ENCODE results near the gene NRXN3. TPM values are rescaled to one million over a fixed set of nuclear protein-coding genes. Genes with fewer than 3 reads are reported as not detected.

Gene NRXN3
- total and polyA plus RNA-seq, 5 donors from 2014 or later, result not detected

GRCh38 chr14:79331830-79332229, 1161.7 kb downstream of the NRXN3 start:
- H3K9me3 Mint-ChIP-seq, result peaks cover 0 to 8% (median 4%) of the 10 kb centered on the region in 7 donors
- no peaks in the 10 kb centered on the region for H3K27me3 Mint-ChIP-seq
- Histone ChIP-seq H3K4me1 (ENCODE audit: control insufficient read depth, insufficient read depth, low read length, poor library complexity, severe bottlenecking) (no peaks in the 10 kb centered on the region), H3K27me3 (ENCODE audit: control insufficient read depth, insufficient read depth, low read length) (no peaks in the 10 kb centered on the region), H3K9me3 (ENCODE audit: control insufficient read depth in 2 of 2, low read length in 2 of 2) (no peaks in the 10 kb centered on the region), H3K27ac (ENCODE audit: insufficient read depth, low read length, poor library complexity, severe bottlenecking) (no peak overlapping the region), H3K4me3 (ENCODE audit: low read depth, low read length) (no peak overlapping the region), H3K36me3 (ENCODE audit: control insufficient read depth, insufficient read depth, low read length) (no peaks in the 10 kb centered on the region)
- no peak overlapping the region for H3K4me3 Mint-ChIP-seq
- DNase-seq (no peak), ATAC-seq (ENCODE audit: low read depth in 2 of 2) (no peak)
- no peaks in the 10 kb centered on the region for H3K4me1 Mint-ChIP-seq
- no peaks in the 10 kb centered on the region for H3K36me3 Mint-ChIP-seq
- H3K27ac Mint-ChIP-seq, result no peak overlapping the region

- no peak for ATAC-seq (ENCODE audit: low read depth in 2 of 2)
- Mint-ChIP-seq H3K27ac (no peak overlapping the region), H3K4me3 (no peak overlapping the region), H3K27me3 (no peaks in the 10 kb centered on the region), H3K4me1 (no peaks in the 10 kb centered on the region), H3K9me3 (peaks cover 0 to 8% (median 1%) of the 10 kb centered on the region in 7 donors), H3K36me3 (no peaks in the 10 kb centered on the region)
- no peak overlapping the region for H3K4me3 ChIP-seq (ENCODE audit: low read depth, low read length)
- DNase-seq, result no peak
- no peaks in the 10 kb centered on the region for H3K36me3 ChIP-seq (ENCODE audit: control insufficient read depth, insufficient read depth, low read length)
- H3K27me3 ChIP-seq (ENCODE audit: control insufficient read depth, insufficient read depth, low read length), result no peaks in the 10 kb centered on the region
- H3K9me3 ChIP-seq (ENCODE audit: control insufficient read depth in 2 of 2, low read length in 2 of 2), result no peaks in the 10 kb centered on the region
- H3K27ac ChIP-seq (ENCODE audit: insufficient read depth, low read length, poor library complexity, severe bottlenecking), result no peak overlapping the region
- H3K4me1 ChIP-seq (ENCODE audit: control insufficient read depth, insufficient read depth, low read length, poor library complexity, severe bottlenecking), result no peaks in the 10 kb centered on the region
Observed at GRCh38 chr14:79332504-79333197, 1162.5 kb downstream of the NRXN3 start.

GRCh38 chr14:79333198-79333546, 1163.0 kb downstream of the NRXN3 start:
- Histone ChIP-seq H3K27me3 (ENCODE audit: control insufficient read depth, insufficient read depth, low read length) (no peaks in the 10 kb centered on the region), H3K4me1 (ENCODE audit: control insufficient read depth, insufficient read depth, low read length, poor library complexity, severe bottlenecking) (no peaks in the 10 kb centered on the region), H3K27ac (ENCODE audit: insufficient read depth, low read length, poor library complexity, severe bottlenecking) (no peak overlapping the region), H3K4me3 (ENCODE audit: low read depth, low read length) (no peak overlapping the region), H3K9me3 (ENCODE audit: control insufficient read depth in 2 of 2, low read length in 2 of 2) (no peaks in the 10 kb centered on the region), H3K36me3 (ENCODE audit: control insufficient read depth, insufficient read depth, low read length) (no peaks in the 10 kb centered on the region)
- DNase-seq (no peak), ATAC-seq (ENCODE audit: low read depth in 2 of 2) (no peak)
- Mint-ChIP-seq H3K9me3 (peaks cover 0 to 5% (median 2%) of the 10 kb centered on the region in 7 donors), H3K27ac (no peak overlapping the region), H3K4me1 (no peaks in the 10 kb centered on the region), H3K36me3 (no peaks in the 10 kb centered on the region), H3K4me3 (no peak overlapping the region), H3K27me3 (no peaks in the 10 kb centered on the region)

- Mint-ChIP-seq H3K4me3 (peak overlapping the region in 1 of 4 donors; percentile 84), H3K36me3 (no peaks in the 10 kb centered on the region), H3K27me3 (no peaks in the 10 kb centered on the region), H3K9me3 (peaks cover 0 to 5% (median 2%) of the 10 kb centered on the region in 7 donors), H3K27ac (no peak overlapping the region), H3K4me1 (no peaks in the 10 kb centered on the region)
- ATAC-seq (ENCODE audit: low read depth in 2 of 2) (no peak), DNase-seq (no peak)
- Histone ChIP-seq H3K36me3 (ENCODE audit: control insufficient read depth, insufficient read depth, low read length) (no peaks in the 10 kb centered on the region), H3K9me3 (ENCODE audit: control insufficient read depth in 2 of 2, low read length in 2 of 2) (no peaks in the 10 kb centered on the region), H3K27me3 (ENCODE audit: control insufficient read depth, insufficient read depth, low read length) (no peaks in the 10 kb centered on the region), H3K4me1 (ENCODE audit: control insufficient read depth, insufficient read depth, low read length, poor library complexity, severe bottlenecking) (no peaks in the 10 kb centered on the region), H3K4me3 (ENCODE audit: low read depth, low read length) (no peak overlapping the region), H3K27ac (ENCODE audit: insufficient read depth, low read length, poor library complexity, severe bottlenecking) (no peak overlapping the region)
Observed at GRCh38 chr14:79334272-79334671, 1164.1 kb downstream of the NRXN3 start.

GRCh38 chr14:79337761-79338160, 1167.6 kb downstream of the NRXN3 start:
- Mint-ChIP-seq H3K4me1 (no peaks in the 10 kb centered on the region), H3K9me3 (peaks cover 0 to 7% (median 0%) of the 10 kb centered on the region in 7 donors), H3K27ac (no peak overlapping the region), H3K36me3 (no peaks in the 10 kb centered on the region), H3K27me3 (no peaks in the 10 kb centered on the region), H3K4me3 (no peak overlapping the region)
- Histone ChIP-seq H3K9me3 (ENCODE audit: control insufficient read depth in 2 of 2, low read length in 2 of 2) (no peaks in the 10 kb centered on the region), H3K4me1 (ENCODE audit: control insufficient read depth, insufficient read depth, low read length, poor library complexity, severe bottlenecking) (no peaks in the 10 kb centered on the region), H3K36me3 (ENCODE audit: control insufficient read depth, insufficient read depth, low read length) (no peaks in the 10 kb centered on the region), H3K27me3 (ENCODE audit: control insufficient read depth, insufficient read depth, low read length) (no peaks in the 10 kb centered on the region), H3K27ac (ENCODE audit: insufficient read depth, low read length, poor library complexity, severe bottlenecking) (no peak overlapping the region), H3K4me3 (ENCODE audit: low read depth, low read length) (no peak overlapping the region)
- ATAC-seq (ENCODE audit: low read depth in 2 of 2) (no peak), DNase-seq (no peak)

GRCh38 chr14:79342942-79343341, 1172.8 kb downstream of the NRXN3 start:
- H3K36me3 ChIP-seq (ENCODE audit: control insufficient read depth, insufficient read depth, low read length), result no peaks in the 10 kb centered on the region
- no peak for DNase-seq
- no peak overlapping the region for H3K4me3 ChIP-seq (ENCODE audit: low read depth, low read length)
- Mint-ChIP-seq H3K9me3 (peaks cover 0 to 9% (median 0%) of the 10 kb centered on the region in 7 donors), H3K4me1 (no peaks in the 10 kb centered on the region), H3K4me3 (no peak overlapping the region), H3K36me3 (no peaks in the 10 kb centered on the region), H3K27me3 (no peaks in the 10 kb centered on the region), H3K27ac (no peak overlapping the region)
- no peak overlapping the region for H3K27ac ChIP-seq (ENCODE audit: insufficient read depth, low read length, poor library complexity, severe bottlenecking)
- H3K4me1 ChIP-seq (ENCODE audit: control insufficient read depth, insufficient read depth, low read length, poor library complexity, severe bottlenecking), result no peaks in the 10 kb centered on the region
- H3K9me3 ChIP-seq (ENCODE audit: control insufficient read depth in 2 of 2, low read length in 2 of 2), result no peaks in the 10 kb centered on the region
- no peaks in the 10 kb centered on the region for H3K27me3 ChIP-seq (ENCODE audit: control insufficient read depth, insufficient read depth, low read length)
- no peak for ATAC-seq (ENCODE audit: low read depth in 2 of 2)

GRCh38 chr14:79351011-79351410, 1180.8 kb downstream of the NRXN3 start:
- Histone ChIP-seq H3K27ac (ENCODE audit: insufficient read depth, low read length, poor library complexity, severe bottlenecking) (no peak overlapping the region), H3K4me1 (ENCODE audit: control insufficient read depth, insufficient read depth, low read length, poor library complexity, severe bottlenecking) (no peaks in the 10 kb centered on the region), H3K36me3 (ENCODE audit: control insufficient read depth, insufficient read depth, low read length) (no peaks in the 10 kb centered on the region), H3K4me3 (ENCODE audit: low read depth, low read length) (no peak overlapping the region), H3K27me3 (ENCODE audit: control insufficient read depth, insufficient read depth, low read length) (no peaks in the 10 kb centered on the region), H3K9me3 (ENCODE audit: control insufficient read depth in 2 of 2, low read length in 2 of 2) (no peaks in the 10 kb centered on the region)
- DNase-seq (no peak), ATAC-seq (ENCODE audit: low read depth in 2 of 2) (no peak)
- Mint-ChIP-seq H3K27ac (no peak overlapping the region), H3K9me3 (peaks cover 0 to 7% (median 2%) of the 10 kb centered on the region in 7 donors), H3K4me3 (no peak overlapping the region), H3K4me1 (no peaks in the 10 kb centered on the region), H3K36me3 (no peaks in the 10 kb centered on the region), H3K27me3 (no peaks in the 10 kb centered on the region)

GRCh38 chr14:79352076-79352630, 1182.0 kb downstream of the NRXN3 start:
- peaks cover 0 to 5% (median 0%) of the 10 kb centered on the region in 7 donors for H3K9me3 Mint-ChIP-seq
- H3K27ac ChIP-seq (ENCODE audit: insufficient read depth, low read length, poor library complexity, severe bottlenecking), result no peak overlapping the region
- no peaks in the 10 kb centered on the region for H3K27me3 Mint-ChIP-seq
- H3K4me3 Mint-ChIP-seq, result no peak overlapping the region
- no peaks in the 10 kb centered on the region for H3K4me1 Mint-ChIP-seq
- ATAC-seq (ENCODE audit: low read depth in 2 of 2) (no peak), DNase-seq (no peak)
- no peaks in the 10 kb centered on the region for H3K4me1 ChIP-seq (ENCODE audit: control insufficient read depth, insufficient read depth, low read length, poor library complexity, severe bottlenecking)
- no peaks in the 10 kb centered on the region for H3K27me3 ChIP-seq (ENCODE audit: control insufficient read depth, insufficient read depth, low read length)
- no peak overlapping the region for H3K4me3 ChIP-seq (ENCODE audit: low read depth, low read length)
- no peaks in the 10 kb centered on the region for H3K9me3 ChIP-seq (ENCODE audit: control insufficient read depth in 2 of 2, low read length in 2 of 2)
- H3K36me3 Mint-ChIP-seq, result no peaks in the 10 kb centered on the region
- H3K27ac Mint-ChIP-seq, result no peak overlapping the region
- no peaks in the 10 kb centered on the region for H3K36me3 ChIP-seq (ENCODE audit: control insufficient read depth, insufficient read depth, low read length)

Measured in CD4-positive, CD25-positive, alpha-beta regulatory T cell (primary cell).